ENCODE data around the gene NRG2.

Gene NRG2

DNA sequence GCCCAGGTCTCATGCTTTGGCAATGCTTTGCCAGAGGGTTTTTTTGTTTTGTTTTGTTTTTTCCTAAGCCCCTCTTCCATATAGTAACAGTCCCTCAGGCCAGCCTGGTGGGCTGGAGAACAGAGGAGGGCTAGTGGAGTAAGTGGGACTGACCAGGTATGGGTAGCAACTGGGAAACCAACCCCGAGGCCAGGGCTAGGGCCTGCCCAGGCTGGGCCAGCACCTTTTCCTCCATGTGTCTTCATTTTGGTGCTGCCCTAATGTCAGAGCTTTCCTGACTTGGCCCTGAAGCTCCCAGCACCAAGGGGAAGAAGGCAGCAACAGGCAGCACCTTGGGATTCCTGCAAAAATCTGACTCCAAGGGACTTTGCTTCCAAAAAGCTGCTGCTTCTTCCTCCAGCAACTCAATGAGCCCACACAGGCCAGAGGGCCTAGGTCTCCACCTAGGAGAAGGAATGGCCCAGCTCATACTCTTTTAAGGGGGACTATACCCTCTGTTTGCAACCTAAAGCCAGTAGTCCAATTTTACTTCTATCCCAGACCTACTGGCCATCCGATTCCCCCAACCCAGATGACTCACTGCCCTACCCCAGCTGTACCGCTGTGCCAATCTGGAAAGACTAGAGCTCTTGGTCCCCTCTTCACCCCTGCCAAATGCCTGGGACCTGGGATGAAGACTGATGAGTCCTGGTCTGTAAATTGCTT, 142.4 kb downstream of the NRG2 start:
- no peak for DNase-seq

DNA sequence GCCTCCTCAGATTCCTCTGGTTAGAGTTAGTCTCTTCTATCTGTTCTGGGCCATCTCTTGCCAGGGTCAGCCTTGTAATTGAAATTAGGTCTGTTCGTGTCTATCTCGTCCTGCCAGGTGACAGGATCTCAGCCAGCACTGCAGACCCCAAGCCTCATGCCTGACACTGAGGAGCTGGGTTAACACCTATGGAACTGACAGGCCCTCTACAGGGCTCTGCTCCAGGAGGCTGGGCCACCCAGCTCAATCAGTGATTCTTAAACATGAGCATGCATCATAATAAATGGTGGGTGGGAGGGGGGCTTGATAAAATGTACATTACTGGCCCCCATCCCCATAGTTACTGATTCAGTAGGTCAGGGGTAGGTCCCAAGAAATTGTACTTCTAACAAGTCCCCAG, 144.1 kb downstream of the NRG2 start:
- DNase-seq = no peak

DNA sequence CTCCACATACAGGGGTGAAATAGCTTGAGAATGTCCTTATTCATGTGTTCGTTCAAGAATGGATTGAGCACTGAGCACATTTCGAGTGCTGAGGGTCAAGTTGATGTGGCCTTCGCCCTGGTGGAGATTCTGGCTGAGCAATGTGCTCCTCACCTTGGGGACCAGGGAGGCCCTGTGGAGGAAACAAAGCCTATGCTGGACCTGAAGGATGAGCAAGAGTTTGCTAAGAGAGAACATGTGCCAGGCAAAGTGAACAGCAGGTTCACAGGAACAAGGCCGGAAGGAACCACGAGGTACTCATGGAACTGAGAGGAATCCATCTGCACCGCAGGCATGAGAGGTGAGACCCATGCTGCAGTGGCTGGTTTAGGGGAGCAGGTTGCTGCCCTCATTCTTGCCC, 145.1 kb downstream of the NRG2 start:
- no peak for DNase-seq

DNA sequence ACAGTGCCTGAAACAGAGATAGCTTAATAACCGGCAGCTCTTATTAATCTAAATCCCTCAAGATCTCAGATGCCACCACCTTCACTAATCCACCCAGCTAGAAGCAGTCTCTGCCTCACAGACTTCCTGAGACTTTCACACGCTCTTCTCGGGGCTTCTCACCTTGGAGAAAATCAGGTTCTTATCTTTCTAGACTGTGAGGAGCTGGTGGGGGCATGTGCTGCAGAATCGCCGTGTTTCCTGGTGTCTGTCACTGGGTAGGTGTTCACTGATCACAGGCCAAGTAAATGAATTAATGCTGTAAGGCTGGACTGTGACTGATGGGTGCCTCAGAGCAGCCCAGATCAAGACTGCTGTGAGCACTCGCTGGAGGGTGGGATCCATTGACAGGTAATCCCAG, 145.8 kb downstream of the NRG2 start:
- no peak for DNase-seq

DNA sequence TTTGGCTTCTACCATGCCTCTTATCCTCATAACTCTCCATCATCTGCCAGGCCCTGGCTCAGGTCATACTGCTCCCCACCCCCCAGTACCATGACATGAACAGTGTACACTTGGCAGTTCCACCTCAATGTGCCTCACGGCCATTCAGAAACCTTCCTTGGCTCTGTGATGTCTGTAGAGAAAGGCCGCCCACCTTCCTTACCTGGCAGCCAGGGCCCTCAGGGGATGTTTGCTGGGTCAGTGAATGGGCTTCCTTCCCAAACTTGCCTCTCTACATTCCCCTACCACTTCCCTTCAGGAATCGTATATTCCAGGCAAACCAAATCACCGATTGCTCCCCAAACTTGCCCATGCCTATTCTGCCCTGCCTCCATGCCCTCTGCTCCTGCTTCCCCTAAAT, 146.4 kb downstream of the NRG2 start:
- no peak for DNase-seq

DNA sequence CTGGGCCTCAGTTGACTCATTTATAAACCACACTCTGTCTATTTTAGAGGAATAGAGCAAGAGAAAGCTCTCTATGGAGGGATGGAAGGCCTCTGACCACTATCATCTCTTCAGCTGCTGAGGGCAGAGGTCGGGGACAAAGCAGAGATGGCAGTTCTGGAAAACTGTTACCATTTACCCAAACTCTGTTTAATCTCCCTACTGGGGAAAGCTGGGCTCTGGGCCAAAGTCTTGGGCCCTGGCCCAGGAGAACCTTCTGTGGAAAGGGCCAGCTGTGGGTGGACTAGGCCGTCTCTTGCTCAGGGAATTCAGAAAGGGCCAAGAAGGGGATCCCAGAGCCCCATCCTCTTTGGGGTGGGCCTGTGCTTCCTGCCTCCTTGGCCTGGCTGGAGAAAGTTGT, 147.5 kb downstream of the NRG2 start:
- DNase-seq = no peak

DNA sequence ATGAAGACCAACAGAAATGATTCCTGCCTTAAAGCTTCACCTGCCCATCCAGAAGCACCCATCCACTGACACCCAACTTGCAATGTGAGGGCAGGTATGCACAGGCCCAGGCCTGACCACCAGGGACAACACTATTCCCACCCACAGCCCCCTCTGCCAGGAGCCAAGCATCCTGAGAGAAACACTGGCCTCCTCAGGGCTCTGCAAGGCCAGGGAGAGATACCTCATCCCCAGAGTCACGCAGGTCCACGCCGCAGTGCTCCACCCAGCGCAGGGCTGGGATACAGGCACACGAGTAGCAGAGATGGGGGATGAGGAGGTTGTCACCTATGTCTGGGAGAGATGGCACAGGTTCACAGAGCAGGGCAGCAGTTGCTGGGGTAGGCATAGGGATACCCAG, 148.1 kb downstream of the NRG2 start:
- DNase-seq = no peak

DNA sequence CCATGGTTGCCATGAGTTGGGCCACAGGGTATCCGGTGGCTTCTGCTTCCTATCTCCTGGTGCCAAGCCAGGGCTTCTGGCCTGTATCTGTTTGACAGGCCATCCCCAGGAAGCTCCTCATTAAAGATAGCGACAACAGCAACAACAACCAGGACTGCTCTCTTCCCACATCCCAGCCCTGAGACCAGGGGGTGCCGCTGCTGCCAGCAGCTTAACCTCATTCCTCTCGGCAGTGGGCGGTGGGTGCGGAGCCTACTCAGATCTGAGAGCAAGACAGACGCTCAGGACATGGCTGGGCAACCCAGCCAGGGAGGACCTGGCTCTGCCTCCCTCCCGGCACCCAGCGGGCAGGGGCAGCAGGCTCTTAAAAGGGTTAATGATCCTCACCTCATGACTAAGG, 149.2 kb downstream of the NRG2 start:
- DNase-seq = no peak

DNA sequence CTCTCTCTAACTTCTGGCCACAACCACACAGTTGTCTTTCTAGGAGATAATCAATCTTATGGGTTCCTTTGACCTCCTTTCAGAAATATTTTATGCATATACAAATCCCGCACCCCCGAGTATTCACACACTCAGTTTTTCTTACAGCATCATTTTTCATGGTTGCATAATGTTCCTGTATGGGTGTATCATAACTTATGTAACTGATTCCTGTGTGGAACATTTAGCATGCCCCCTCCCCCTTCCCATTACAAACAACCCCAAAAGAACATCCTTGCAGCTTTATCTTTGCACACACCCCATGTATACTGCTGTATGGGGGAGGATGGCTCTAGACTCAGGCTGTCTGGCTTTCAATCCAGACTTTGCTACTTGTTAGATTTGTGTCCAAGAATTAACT, 153.7 kb downstream of the NRG2 start:
- no peak for DNase-seq

DNA sequence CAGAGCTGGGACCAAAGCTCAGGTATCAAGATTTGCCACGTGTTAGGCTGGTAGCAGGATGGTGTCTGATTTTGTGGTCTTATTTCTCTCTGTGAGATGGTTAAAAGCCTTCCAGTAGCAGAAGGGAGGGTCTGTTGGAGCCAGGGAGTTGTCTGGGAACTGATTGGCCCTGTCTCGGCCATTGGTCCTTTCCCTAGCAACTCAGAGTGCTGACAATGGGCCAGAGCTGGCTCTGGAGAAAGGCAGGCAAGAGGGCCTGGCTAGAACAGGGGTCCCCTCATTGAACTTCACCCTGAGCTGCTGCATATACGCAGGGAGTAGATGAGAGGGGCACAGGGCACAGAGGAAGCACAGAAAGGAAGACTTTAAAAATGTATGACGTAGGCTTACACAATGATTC, 154.7 kb downstream of the NRG2 start:
- DNase-seq = no peak

DNA sequence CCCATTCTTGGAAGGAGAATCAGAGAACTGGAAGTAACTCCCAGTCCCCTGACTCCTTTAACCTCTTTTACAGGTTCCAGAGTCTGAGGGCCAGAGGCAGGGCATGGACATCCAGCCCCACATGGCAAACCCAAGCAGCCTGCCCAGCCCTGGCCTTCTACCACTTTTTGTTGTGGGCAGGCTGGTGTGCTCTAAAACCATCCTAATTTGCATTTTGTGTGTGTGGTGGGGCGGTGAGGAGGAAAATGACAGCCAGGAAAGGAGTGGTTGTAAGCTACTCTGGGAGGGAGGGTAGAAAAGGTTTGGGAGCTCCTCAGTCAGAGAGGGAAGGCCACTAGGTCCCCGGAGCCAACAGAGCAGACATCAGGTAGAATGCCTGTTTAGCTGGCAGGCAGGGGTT, 156.9 kb downstream of the NRG2 start:
- no peak for DNase-seq

DNA sequence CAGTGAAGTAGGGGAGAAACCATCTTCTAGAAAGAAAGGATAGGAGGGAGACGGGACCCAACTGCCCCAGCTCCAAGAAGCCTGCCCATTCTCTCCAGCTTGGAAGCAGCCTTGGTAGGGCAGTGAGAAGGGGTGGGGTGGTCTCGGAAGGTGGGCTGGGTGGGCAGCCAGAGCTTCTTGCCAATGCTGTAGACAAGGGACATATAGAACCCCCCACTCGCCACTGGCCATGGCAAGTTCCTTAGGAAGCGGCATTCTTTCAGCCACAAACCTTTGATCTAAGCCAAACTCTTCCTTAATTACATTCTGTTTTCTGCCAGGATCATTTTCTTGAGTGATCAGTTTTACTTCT, 157.3 kb downstream of the NRG2 start:
- no peak for DNase-seq

DNA sequence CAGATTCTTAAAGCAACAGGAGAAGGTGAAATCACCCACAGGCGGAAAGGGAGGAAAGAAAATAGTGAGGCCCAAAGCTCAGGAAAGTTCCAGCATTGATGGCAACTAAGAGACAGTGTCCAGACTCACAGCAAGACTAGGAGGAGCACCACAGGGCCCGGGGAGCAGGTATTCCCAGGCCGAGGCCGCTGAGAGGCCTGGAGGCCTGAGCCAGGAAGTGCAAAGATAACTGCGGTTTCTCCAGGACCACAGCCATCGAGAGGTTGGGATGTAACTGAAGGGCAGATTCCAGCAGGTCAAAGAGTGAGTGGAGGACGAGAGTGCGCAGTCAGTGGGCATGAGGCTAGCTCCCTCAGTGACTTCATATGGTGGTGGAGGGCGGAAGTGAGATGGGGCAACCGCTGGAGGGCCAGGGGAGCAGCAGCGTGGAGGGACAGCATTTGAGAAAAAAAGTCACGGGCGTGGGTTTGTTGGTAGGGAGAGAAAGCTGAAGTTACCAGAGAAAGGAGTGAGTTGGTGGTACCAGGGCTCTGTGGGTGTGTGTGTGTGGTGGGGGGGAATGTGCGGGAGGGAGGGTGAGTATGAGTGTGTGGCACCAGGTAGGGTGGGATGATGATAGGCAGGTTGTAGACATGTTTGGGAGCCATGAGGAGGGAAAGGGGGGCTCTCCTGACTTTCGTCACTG, 157.8 kb downstream of the NRG2 start:
- no peak for DNase-seq

DNA sequence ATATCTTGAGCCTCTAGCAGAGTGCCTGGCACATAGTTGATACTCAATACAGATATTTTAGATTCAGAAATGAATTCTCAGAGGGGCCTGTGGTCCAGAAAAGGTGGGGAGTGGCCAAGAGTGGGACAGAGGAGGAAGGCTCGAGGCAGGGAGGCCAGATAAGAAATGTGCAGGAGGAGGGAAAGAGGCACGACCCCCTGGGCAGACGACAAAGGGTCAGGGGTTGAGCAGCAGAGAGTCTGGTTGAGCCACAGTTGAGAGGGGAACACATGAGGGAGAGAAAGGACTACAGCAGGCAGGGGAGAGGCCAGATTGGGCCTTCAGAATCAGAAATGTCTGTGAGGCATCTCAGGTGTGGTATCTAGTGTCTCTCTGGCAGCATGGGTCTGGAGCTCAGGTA, 158.4 kb downstream of the NRG2 start:
- no peak for DNase-seq

DNA sequence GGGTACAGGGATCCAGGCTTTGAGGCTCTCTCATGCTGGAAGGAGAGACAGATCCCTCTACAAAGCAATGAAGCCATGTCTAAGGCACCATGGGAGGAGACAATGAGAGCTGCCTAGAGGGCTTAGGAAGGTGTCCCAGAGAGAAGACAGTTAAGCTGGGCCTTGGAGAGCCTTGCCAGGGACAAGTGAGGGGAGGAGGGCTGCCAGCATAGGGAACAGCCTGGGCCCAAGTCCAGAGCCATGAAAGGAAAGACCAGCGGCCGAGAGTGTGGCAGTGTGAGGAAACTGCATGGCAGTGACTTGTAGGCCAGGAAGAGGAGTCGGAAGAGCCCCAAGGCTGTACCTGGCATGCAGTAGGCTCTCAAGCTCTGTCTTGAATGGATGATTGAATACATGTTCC, 159.0 kb downstream of the NRG2 start:
- DNase-seq = no peak

DNA sequence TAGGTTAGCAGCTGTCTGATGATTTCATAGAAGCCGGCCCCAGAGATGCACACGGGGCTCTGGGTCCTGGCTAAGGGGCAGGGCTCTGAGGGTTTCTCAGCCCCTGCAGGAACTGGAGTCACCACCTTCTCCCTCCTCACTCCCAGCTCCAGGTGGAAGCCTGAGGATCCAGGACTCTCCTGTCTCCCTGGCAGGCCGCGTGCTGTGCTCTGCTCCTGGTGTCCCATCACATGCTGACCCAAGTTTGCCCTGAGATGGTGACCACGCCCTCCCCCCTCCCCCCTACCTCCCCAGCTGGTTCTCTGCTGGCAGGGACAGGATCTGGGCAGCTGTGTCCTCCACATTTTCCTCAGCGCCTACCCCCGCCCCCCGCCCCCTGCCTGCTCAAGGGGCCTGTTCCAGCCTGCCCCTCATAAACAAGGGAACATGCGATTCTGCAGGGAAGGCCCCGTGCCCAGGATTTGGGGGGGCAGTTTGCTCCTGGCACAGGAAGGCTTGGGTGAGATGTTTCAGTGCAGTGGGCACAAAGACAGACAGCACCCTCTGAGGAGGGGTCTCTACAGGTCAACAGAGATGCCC, 160.0 kb downstream of the NRG2 start:
- DNase-seq = no peak

DNA sequence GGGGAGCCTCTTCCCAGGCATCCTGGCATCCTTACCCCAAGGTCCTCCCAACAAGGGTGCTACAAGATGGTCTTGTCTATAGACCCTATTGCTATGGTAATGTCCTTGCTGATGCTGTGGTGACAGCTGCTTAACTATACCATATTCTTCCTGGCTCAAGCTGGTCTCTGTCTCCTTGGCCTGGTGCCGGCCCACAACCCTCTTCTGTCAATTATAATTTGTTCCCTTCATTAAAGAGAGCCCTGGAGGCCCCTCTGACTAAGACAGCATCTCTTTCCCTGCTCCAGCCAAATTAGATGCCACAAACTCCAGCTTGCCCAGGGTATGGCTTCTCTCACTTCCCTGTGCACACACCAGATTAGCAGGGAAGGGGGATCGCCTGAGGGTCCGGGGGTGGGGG, 160.8 kb downstream of the NRG2 start:
- no peak for DNase-seq

DNA sequence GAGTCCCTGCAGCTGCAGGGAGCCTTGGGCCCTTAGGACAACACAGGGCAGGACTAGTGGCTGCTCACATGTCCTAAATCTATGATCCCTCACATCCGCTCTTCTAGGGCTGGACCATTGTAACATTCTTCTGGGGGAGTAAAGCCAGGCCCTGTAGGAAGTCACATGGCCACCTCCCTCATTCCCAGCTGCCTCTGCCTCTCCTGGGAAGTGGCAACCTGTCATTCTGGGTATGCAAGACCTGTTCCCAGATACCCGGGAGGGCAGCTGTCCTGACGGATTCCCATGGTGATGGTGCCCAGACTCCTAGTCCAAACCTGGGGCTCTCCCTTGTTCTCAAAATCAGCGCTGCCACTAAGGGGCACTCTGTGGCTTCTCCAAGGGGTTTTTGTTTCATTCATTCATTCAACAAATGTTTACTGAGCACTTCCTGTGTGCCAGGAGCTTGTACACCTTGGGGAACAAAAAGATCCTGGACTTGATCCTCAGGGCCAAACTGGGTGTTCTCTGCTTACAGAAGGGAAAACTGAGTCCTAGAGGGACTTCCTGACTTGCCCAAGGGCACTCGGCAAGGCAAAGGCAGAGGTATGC, 161.9 kb downstream of the NRG2 start:
- DNase-seq = no peak

DNA sequence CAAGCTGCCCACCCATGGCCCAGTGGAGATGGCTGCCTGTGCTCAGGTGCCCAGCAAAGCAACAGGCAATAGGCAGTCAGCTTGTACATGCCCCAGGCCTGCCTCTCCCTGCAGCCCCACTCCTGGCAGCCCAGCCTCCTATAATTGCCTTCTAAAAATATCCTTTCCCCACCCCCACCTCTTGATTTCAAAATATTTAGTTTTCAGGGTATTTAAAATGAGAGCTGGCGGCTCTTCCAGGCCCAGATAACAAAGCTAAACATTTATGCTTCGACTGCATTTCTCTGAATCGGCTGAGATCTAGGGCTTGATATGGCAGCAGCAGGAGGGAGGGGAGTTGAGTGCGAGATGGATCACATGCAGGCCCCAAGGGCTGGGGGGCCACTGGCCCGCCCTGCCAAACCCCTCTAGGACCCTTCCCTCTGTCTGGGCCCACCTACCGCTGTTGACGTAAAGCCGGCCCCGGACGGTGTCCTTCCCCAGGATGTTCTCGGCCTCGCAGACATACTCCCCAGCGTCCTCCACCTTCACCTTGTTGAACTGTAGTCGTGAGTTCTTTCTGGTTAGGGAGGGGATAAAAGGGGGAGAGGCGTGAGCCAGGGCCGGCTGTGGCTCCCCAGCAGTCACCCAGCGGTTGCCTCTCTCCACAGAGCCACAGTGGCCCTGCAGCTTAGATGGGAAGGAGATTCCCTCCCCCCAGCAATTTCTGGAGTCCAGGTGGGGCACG, 162.5 kb downstream of the NRG2 start:
- no peak for DNase-seq

DNA sequence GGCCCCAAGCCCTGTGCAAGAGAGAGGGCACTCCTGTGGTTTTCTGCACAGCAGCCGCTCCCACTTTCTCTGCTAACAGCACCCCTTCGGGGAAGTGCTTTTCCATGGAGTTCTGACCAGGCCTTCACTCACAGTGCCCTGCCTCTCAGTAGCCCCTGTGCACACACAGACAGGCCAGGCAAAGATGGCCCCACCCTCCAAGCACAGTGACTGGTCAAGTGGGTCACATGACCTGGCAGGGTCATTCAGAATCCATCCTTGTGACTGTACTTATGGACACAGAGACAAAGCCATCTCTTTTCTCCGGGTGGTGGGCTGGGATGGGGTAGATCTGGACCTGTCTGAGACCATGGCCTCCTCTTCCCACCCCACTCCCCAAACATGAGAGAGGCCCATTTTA, 165.0 kb downstream of the NRG2 start:
- DNase-seq = no peak

DNA sequence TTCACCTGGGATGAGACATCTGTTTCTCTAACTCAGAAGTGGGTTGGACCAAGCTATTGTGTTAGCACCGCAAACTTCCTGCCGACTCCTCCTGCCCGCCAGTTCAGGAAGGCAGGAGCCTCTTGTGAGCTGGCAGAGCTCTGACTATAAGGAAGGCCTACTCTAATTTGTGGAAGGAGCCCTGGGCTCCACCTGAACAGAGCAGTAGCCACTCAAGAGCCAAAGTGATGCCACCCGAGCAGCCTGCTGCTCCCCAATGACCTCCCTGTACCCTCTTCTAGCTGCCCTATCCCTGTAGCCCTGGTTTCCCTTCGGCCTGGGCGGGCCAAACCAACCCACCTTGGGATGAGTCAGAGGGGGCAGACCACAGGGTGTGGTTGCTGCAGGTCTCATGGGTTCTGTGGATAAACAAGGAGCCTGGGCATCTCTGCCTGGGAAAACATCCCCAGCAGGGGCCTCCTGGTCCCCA, 165.9 kb downstream of the NRG2 start:
- no peak for DNase-seq

DNA sequence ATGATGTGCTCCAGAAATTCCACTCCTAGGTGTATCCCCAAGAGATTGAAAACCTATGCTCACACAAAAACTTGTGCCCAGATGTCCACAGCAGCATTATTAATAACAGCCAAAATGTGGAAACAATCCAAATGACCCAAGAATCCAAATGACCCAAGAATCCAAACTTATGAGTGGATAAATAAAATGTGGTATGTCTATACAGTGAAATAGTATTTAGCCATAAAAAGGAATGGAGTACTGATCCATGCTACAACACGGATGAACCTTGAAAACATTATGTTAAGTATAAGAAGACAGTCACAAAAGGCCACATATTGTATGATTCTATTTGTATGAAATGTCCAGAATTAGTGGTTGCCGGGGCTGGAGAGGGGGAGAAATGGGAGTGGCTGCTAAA, 167.1 kb downstream of the NRG2 start:
- DNase-seq = no peak
